H1 (cell line): ENCODE data around the gene RGS6. TPM values are rescaled to one million over a fixed set of nuclear protein-coding genes. Genes with fewer than 3 reads are reported as not detected.

Experiments
- CTCF ChIP-seq, 3 experiments: IDR thresholded peaks; 1 replicate in 2 of 3; 2 replicates in 1 of 3; pipeline versions ENCODE4 v1.5.1 to v1.6.1; 2011; ENCODE audit warnings: low read length in 3 of 3, mild to moderate bottlenecking in 3 of 3, inconsistent platforms in 2 of 3, low read depth in 1 of 3, moderate library complexity in 1 of 3; ENCODE audit not compliant: insufficient read depth in 1 of 3; ENCODE audit errors: control extremely low read depth in 1 of 3
- E2F6 ChIP-seq: IDR thresholded peaks from 2 replicates; pipeline ENCODE4 v1.6.1; 2012; ENCODE audit warnings: inconsistent platforms
- EP300 ChIP-seq, 2 experiments: IDR thresholded peaks; 1 replicate in 1 of 2; 2 replicates in 1 of 2; pipeline ENCODE4 v1.6.1; 2011 to 2012; ENCODE audit warnings: low read depth in 2 of 2, low read length in 2 of 2, mild to moderate bottlenecking in 2 of 2, borderline replicate concordance in 1 of 2, inconsistent platforms in 1 of 2, moderate library complexity in 1 of 2
- HDAC2 ChIP-seq, 2 experiments: fragments of 300-600 bp in 1 of 2; sonication (generic) in 1 of 2; IDR thresholded peaks; 2 replicates each; pipeline ENCODE4 v1.6.1; 2011 to 2012; ENCODE audit warnings: low read depth in 2 of 2, low read length in 2 of 2, mild to moderate bottlenecking in 2 of 2, moderate library complexity in 2 of 2, borderline replicate concordance in 1 of 2, inconsistent platforms in 1 of 2
- POLR2A ChIP-seq, 2 experiments: IDR thresholded peaks; 1 replicate in 1 of 2; 2 replicates in 1 of 2; pipeline ENCODE4 v1.6.1; 2011; ENCODE audit warnings: low read depth in 2 of 2, low read length in 2 of 2, mild to moderate bottlenecking in 2 of 2; ENCODE audit errors: control extremely low read depth in 1 of 2
- SAP30 ChIP-seq: fragments of 300-600 bp; sonication (generic); IDR thresholded peaks from 2 replicates; pipeline ENCODE4 v1.7.1; 2012; ENCODE audit warnings: low read length, moderate library complexity, mild to moderate bottlenecking, inconsistent platforms; ENCODE audit not compliant: insufficient read depth, insufficient replicate concordance
- SRF ChIP-seq: IDR thresholded peaks from 2 replicates; pipeline ENCODE4 v1.6.1; 2011; ENCODE audit warnings: mild to moderate bottlenecking, low read depth, low read length, moderate library complexity
- TBP ChIP-seq: IDR thresholded peaks from 2 replicates; pipeline ENCODE4 v1.6.1; 2011; ENCODE audit warnings: low read depth, low read length, improper control_type of control experiment
- polyA plus RNA-seq, 7 experiments: library from polyadenylated mRNA; depleted of rRNA in 3 of 7; stranded (reverse) in 5 of 7; unstranded in 2 of 7; fragments of >200 nt in 5 of 7; fragments of 200-250 nt in 2 of 7; gene quantifications; 1 replicate in 5 of 7; 2 replicates in 1 of 7; 4 replicates in 1 of 7; pipeline versions ENCODE4 v1.2.1 to v1.2.3, GENCODE V29; 2011 to 2013; ENCODE audit warnings: missing spikeins in 2 of 7, mixed read lengths in 2 of 7
- total RNA-seq: library from RNA; stranded (reverse); fragmentation: NEBNext Ultra II Directional; extraction: Animal tissue kit (Norgen Biotek cat#: 25700); gene quantifications from 2 replicates; pipeline ENCODE4 v1.2.1, GENCODE V29; 2021

Gene RGS6
- total and polyA plus RNA-seq, 2 of the 8 experiments (the other 6 are each of a cell fraction or from before 2014, with no cell fraction given), result 0.26 to 1.1 TPM

GRCh38 chr14:71960494-71961353 is 28.5 kb downstream of the RGS6 start (continued):
- TF ChIP-seq EP300 (IDR thresholded peaks at IDR 0.05; ENCODE audit: borderline replicate concordance in 1 of 2, low read depth in 2 of 2, low read length in 2 of 2) (no peak), E2F6 (no peak), SRF (no peak), CTCF (IDR thresholded peaks at IDR 0.05; ENCODE audit: control extremely low read depth in 1 of 3, insufficient read depth in 1 of 3, low read depth in 1 of 3, low read length in 3 of 3) (no peak), HDAC2 (IDR thresholded peaks at IDR 0.05; ENCODE audit: borderline replicate concordance in 1 of 2, low read depth in 2 of 2, low read length in 2 of 2) (no peak), SAP30 (no peak), POLR2A (IDR thresholded peaks at IDR 0.05; ENCODE audit: control extremely low read depth in 1 of 2, low read depth in 2 of 2, low read length in 2 of 2) (no peak), TBP (no peak)
